ENCODE measurements around the gene LTO1. TPM values are rescaled to one million over a fixed set of nuclear protein-coding genes. Genes with fewer than 3 reads are reported as not detected.

Gene LTO1
- total RNA-seq, 1 experiment from 2014 or later: 25.3 TPM

DNA sequence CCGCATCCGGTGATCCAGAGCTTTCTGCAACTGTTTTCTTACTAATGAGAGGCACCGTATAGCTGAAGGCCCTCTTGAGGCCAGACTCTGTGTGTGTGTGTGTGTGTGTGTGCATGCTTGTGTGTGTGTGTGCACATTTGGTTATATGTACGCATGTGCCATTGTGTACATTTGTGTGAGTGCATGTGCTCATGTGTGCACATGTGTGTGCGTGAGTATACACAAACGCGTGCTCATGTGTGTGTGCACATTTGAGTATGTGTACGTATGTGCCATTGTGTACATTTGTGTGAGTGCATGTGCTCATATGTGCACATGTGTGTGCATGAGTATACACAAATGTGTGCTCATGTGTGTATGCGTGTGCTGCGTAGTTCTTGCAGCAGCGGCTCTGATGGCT lies 40.9 kb upstream of the LTO1 start:
- Histone ChIP-seq H4K20me1 (ENCODE audit: control insufficient read depth, insufficient read depth, insufficient read length) (no peaks in the 10 kb centered on the region), H3K23ac (ENCODE audit: insufficient read length, low read depth, low read length) (no peak overlapping the region), H3K4me2 (ENCODE audit: insufficient read depth, insufficient read length, low read length) (no peak overlapping the region), H3K9me3 (ENCODE audit: control insufficient read depth, low read depth, low read length) (no peaks in the 10 kb centered on the region), H4K8ac (replicated peaks; ENCODE audit: insufficient read length, low read depth, low read length) (no peak overlapping the region), H3K79me2 (ENCODE audit: insufficient read depth, low read length) (no peaks in the 10 kb centered on the region), H3K18ac (ENCODE audit: insufficient read length, low read depth, low read length) (no peak overlapping the region), H3K56ac (ENCODE audit: insufficient read length, low read depth, low read length) (no peak overlapping the region), H3K4me1 (ENCODE audit: insufficient read depth, low read length) (no peaks in the 10 kb centered on the region; the same call in 1 of the 2 replicates), H3T11ph (ENCODE audit: low read length) (no peak overlapping the region), H3K27me3 (ENCODE audit: insufficient read depth, low read length) (no peaks in the 10 kb centered on the region; the same call in 1 of the 2 replicates), H2BK5ac (ENCODE audit: insufficient read length, low read length) (no peak overlapping the region), H4K91ac (ENCODE audit: insufficient read length, low read depth, low read length) (no peak overlapping the region), H2BK12ac (ENCODE audit: insufficient read length, low read depth, low read length) (no peak overlapping the region), H3K79me1 (ENCODE audit: insufficient read depth, low read depth, low read length, poor library complexity, severe bottlenecking) (no peaks in the 10 kb centered on the region), H4K5ac (ENCODE audit: insufficient read length, low read depth, low read length) (no peak overlapping the region), H3K27ac (ENCODE audit: insufficient read length, low read depth, low read length) (no peak overlapping the region), H3K23me2 (ENCODE audit: insufficient read length, low read depth, low read length, poor library complexity, severe bottlenecking) (no peaks in the 10 kb centered on the region), H3K9ac (ENCODE audit: extremely low read depth, insufficient read length, low read length) (no peak overlapping the region), H2BK20ac (ENCODE audit: low read depth, low read length, poor library complexity, severe bottlenecking) (no peak overlapping the region), H3K4ac (ENCODE audit: low read depth, low read length) (no peak overlapping the region), H2AK5ac (ENCODE audit: insufficient read length, low read length) (no peak overlapping the region), H2BK120ac (ENCODE audit: low read depth, low read length, poor library complexity, severe bottlenecking) (no peak overlapping the region), H2BK15ac (ENCODE audit: low read depth, low read length) (no peak overlapping the region), H2AFZ (ENCODE audit: low read length) (no peak overlapping the region), H3K14ac (ENCODE audit: insufficient read depth, low read length) (no peak overlapping the region)
- no peaks in the 10 kb centered on the region for H3K36me3 Mint-ChIP-seq (ENCODE audit: insufficient read depth in 1 of 3, low read depth in 3 of 3)
- peaks cover 17 to 31% of the 10 kb centered on the region in 2 experiments for H3K4me1 Mint-ChIP-seq
- H3K4me3 Mint-ChIP-seq: no peak overlapping the region
- no peak for DNase-seq
- TF ChIP-seq, protein P1, sequence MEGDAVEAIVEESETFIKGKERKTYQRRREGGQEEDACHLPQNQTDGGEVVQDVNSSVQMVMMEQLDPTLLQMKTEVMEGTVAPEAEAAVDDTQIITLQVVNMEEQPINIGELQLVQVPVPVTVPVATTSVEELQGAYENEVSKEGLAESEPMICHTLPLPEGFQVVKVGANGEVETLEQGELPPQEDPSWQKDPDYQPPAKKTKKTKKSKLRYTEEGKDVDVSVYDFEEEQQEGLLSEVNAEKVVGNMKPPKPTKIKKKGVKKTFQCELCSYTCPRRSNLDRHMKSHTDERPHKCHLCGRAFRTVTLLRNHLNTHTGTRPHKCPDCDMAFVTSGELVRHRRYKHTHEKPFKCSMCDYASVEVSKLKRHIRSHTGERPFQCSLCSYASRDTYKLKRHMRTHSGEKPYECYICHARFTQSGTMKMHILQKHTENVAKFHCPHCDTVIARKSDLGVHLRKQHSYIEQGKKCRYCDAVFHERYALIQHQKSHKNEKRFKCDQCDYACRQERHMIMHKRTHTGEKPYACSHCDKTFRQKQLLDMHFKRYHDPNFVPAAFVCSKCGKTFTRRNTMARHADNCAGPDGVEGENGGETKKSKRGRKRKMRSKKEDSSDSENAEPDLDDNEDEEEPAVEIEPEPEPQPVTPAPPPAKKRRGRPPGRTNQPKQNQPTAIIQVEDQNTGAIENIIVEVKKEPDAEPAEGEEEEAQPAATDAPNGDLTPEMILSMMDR (conservative IDR thresholded peaks at IDR 0.05): no peak
- H3K27me3 Mint-ChIP-seq (ENCODE audit: low read depth): peaks cover 45% of the 10 kb centered on the region
- H3K9me3 Mint-ChIP-seq: no peaks in the 10 kb centered on the region; a peak in 1 of 5 replicates
- no CpG with 5 or more reads among the region's 11 CpGs for WGBS (ENCODE audit: extremely low coverage, insufficient read length, low lambda C conversion rate)
- H3K27ac Mint-ChIP-seq: no peak overlapping the region
